Cardiac muscle cell (in vitro differentiated cells and primary cell): ENCODE data around the gene PRDX1. TPM values are rescaled to one million over a fixed set of nuclear protein-coding genes. Genes with fewer than 3 reads are reported as not detected.

Source experiments
- DNase-seq, 2 donors: peaks; one replicate each; pipeline versions ENCODE4 v3.0.0 to v3.0.0-alpha.2; 2010 to 2017; ENCODE audit warnings: low read depth in 1 of 2, low spot score in 1 of 2
- H3K27ac ChIP-seq: fragments of 200-600 bp; sonication (generic); 2 replicates; pipeline ENCODE4 v1.5.1; 2016
- H3K27me3 ChIP-seq: fragments of 200-600 bp; sonication (generic); 2 replicates; pipeline ENCODE4 v1.6.0; 2016; ENCODE audit warnings: control low read depth
- H3K36me3 ChIP-seq: fragments of 200-600 bp; sonication (generic); 2 replicates; pipeline ENCODE4 v1.5.1; 2016; ENCODE audit warnings: control low read depth
- H3K4me1 ChIP-seq: fragments of 200-600 bp; sonication (generic); 2 replicates; pipeline ENCODE4 v1.8.1; 2017; ENCODE audit warnings: low read depth, mild to moderate bottlenecking, mixed run types
- H3K4me3 ChIP-seq: fragments of 200-600 bp; sonication (generic); 2 replicates; pipeline ENCODE4 v1.5.1; 2016; ENCODE audit warnings: mild to moderate bottlenecking
- H3K9me3 ChIP-seq: fragments of 200-600 bp; sonication (generic); 2 replicates; pipeline ENCODE4 v1.5.1; 2017; ENCODE audit warnings: low read depth, mild to moderate bottlenecking, control low read depth
- CTCF ChIP-seq: IDR thresholded peaks from 2 replicates; pipeline ENCODE4 v1.5.1; 2012; ENCODE audit warnings: low read depth, mild to moderate bottlenecking, low read length
- polyA plus RNA-seq: library from polyadenylated mRNA; unstranded; fragments of >200 nt; fragmentation: Nextera tagmentation; extraction: Ambion mirVana; gene quantifications from 2 replicates; pipeline ENCODE4 v1.2.1, GENCODE V29; 2016
- total RNA-seq: library from RNA; depleted of rRNA; stranded (reverse); fragments of >200 nt; gene quantifications from 2 replicates; pipeline ENCODE4 v1.2.3, GENCODE V29; 2016

Gene PRDX1
- total and polyA plus RNA-seq, 2 experiments from 2014 or later, result 526 to 1,744 TPM

- Histone ChIP-seq H3K9me3 (no peaks in the 10 kb centered on the region), H3K27me3 (no peaks in the 10 kb centered on the region), H3K36me3 (no peaks in the 10 kb centered on the region), H3K4me3 (no peak overlapping the region), H3K4me1 (peaks cover 5% of the 10 kb centered on the region), H3K27ac (no peak overlapping the region)
- DNase-seq, result no peak
- no peak for TF ChIP-seq CTCF
These were observed 22.8 kb upstream of the PRDX1 start for GRCh38 chr1:45544530-45544929.

GRCh38 chr1:45543581-45544417, 22.1 kb upstream of the PRDX1 start:
- H3K4me3 ChIP-seq, result no peak overlapping the region
- no peaks in the 10 kb centered on the region for H3K27me3 ChIP-seq
- TF ChIP-seq CTCF, result no peak
- H3K4me1 ChIP-seq, result peaks cover 5% of the 10 kb centered on the region
- no peaks in the 10 kb centered on the region for H3K9me3 ChIP-seq
- H3K27ac ChIP-seq, result no peak overlapping the region
- no peaks in the 10 kb centered on the region for H3K36me3 ChIP-seq
- DNase-seq, result peak; percentile 7 to 53

GRCh38 chr1:45542591-45542990, 20.9 kb upstream of the PRDX1 start:
- TF ChIP-seq CTCF, result no peak
- Histone ChIP-seq H3K27me3 (no peaks in the 10 kb centered on the region), H3K27ac (no peak overlapping the region), H3K4me1 (peaks cover 5% of the 10 kb centered on the region), H3K9me3 (no peaks in the 10 kb centered on the region), H3K4me3 (no peak overlapping the region), H3K36me3 (no peaks in the 10 kb centered on the region)
- DNase-seq, result peak in 1 of 2 donors; percentile 19

DNA sequence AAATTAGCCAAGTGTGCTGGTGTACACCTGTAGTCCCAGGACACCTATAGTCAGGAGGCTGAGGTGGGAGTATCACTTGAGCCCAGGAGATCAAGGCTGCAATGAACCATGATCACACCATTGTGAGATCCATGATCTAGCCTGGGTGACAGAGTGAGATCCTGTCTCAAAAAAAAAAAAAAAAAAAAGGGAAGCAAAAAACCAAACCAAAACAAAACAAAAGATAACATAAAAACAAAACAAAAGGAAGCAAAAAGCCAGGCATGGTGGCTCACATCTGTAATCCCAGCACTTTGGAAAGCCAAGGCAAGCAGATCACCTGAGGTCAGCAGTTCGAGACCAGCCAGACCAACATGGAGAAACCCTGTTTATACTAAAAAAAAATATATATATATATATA, 19.5 kb upstream of the PRDX1 start:
- H3K27me3 ChIP-seq, result no peaks in the 10 kb centered on the region
- H3K4me3 ChIP-seq, result no peak overlapping the region
- H3K27ac ChIP-seq, result no peak overlapping the region
- no peak for DNase-seq
- no peaks in the 10 kb centered on the region for H3K9me3 ChIP-seq
- no peak for TF ChIP-seq CTCF
- no peaks in the 10 kb centered on the region for H3K36me3 ChIP-seq
- H3K4me1 ChIP-seq, result peaks cover 5% of the 10 kb centered on the region

DNA sequence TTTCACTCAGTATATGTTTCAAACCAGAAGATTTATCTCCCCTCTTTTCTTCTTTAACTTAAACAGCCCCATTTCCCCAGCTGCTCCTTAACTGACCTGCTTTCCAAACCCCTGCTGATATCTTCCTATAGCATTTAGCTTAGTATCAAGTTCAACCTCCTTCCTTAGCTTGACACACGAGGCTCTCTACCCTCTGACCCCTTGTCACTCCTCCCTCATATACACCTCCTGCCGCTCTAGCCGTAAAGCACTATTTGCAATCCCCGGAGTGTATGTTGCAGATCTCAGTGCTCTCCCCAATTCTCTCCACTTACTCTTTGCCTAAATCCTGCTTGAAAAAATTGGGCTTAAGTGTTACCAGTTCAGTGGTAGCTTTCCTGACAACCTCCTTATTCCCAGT, 15.2 kb upstream of the PRDX1 start:
- no peak for TF ChIP-seq CTCF
- Histone ChIP-seq H3K4me1 (no peaks in the 10 kb centered on the region), H3K36me3 (no peaks in the 10 kb centered on the region), H3K27me3 (no peaks in the 10 kb centered on the region), H3K27ac (no peak overlapping the region), H3K9me3 (no peaks in the 10 kb centered on the region), H3K4me3 (no peak overlapping the region)
- no peak for DNase-seq
